Measurements from ENCODE around the gene AGBL3.

AGBL3 gene

DNA sequence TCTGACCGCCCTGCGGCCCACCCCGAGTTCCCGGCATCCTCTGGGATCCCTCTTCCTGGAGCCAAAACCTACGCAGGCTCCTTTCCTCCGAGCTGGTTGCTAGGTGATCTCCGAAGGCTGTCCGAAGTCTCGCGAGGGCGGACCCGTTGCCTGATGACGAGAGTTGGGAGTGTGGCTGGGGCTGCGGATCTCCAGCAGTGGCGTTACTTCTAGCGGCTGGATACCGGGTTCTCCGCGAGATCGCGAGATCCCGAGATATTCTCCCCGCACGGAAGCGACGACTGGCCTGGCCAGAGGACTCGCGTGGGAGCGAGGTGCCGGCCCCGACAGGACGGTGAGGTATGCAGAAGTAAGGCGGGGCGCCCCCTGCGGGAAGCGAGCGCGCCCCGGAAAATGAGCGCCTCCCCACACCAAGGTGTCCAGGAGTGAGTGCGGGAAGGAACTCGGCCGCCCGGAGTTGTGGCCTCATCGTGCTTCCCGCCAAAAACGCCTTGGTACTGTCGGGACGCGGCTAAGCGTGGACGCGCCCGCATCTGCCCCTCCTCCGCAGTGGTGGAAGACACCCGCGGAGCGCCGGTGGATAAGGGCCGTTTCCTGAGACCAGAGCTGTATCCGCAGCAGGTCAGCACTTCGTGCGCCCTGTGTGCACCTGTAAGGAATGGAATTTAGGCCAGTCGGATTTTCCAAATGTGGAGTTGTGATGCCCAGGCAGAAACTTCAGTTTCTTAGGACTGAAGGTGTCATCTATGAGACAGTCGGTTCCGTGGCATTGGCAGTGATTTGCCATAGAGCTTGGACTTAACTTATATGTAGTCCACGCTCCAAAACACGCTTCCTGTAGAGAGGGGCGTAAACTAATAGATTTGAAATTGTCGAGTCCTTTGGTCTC is at the start of gene AGBL3:
Gene AGBL3 (plus strand): TSS at position 146 of the 889 bp plus-strand sequence. CDS start 1,426 bp downstream, outside the sequence.
- peak; percentile 96 for DNase-seq (ENCODE audit: low read depth)

DNA sequence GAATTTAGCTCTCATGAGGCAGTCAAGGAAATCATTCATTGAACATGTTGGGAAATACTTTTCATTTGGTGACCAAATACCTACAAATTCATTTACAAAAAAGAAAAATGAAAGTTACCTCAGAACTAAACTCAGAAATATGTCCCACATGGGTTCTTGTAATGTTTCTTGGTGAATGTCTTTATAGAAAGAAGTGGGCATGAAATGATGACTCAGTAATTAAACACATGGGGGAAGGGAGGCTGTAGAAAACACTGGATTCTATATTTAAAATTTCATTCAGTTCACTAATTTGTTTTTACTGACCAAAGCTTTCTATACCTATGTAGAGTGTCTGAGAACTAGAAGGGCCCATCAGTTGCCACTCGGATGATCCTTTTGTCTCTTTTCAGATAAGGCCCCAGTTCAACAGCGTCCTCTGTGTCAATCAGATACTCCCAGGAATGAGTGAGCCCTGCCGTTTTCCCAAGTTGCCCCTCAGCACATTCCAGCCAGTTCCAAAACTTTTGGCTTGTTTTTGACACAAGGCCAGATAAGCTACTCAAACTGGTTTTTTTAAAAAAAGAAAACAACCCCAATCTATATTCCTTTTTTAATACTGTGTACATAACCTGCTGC is 49.3 kb upstream of the AGBL3 start:
- DNase-seq (ENCODE audit: low read depth): no peak

DNA sequence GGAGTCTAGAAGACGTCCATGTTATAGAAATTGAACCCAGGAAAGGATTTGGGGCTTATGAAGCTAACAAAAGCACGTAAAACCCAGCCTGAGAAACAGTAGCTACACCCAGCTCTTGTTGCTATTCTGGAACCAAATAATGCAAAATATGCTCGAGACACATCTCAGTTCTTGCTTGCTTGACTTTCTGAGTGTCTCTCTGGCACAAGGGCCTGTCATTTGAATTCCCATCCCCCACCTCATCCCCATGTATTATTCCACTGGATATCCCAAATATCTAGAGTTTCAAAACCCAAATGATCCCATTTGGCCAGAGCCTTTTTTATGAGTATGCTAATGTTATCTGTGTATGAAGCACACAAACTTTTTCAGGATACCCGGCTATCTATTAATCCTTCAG is 48.2 kb upstream of the AGBL3 start:
- DNase-seq (ENCODE audit: low read depth): no peak

DNA sequence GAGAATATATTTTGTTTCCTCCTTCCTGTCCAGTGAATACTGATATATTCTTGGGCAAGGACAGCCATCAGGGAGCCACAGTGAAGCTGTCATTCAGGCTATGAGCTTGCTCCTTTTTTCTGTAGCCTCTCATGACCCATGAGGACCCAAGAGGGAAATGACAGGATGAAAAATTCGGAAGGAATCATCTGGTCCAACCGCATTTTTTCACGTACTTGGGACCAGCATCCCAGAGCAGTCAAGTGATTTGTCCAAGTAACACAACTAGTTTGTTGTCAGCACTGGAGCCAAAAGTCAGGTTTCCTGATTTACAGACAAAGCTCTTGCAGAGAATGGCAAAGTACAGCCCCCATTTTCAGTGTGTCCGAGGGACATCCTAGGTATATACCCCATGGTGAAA is 47.2 kb upstream of the AGBL3 start:
- no peak for DNase-seq (ENCODE audit: low read depth)

- no peak for DNase-seq (ENCODE audit: low read depth)
These were observed 45.6 kb upstream of the AGBL3 start for GRCh38 chr7:134940729-134941128.

GRCh38 chr7:134941185-134941900 is 45.0 kb upstream of the AGBL3 start:
- peak; percentile 84 for DNase-seq (ENCODE audit: low read depth)

DNA sequence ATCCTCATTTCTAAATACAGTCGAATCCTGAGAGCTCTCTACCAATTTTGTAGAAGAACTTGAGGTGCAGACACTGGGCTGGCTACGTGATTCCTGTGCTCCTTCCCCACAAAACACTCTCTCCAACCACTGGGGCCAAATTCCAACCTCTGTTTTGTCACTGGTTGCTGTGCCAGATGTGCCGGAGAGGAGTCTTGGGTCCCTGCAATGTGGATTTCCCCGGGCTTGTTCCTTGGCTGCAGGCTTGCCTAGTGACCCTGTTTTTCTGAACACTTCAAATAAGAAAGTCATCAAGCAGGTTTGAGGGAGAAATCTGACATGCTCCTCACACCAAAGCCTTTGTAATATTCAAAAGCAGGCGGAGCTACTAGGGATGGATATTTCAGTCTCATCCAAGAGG is 44.4 kb upstream of the AGBL3 start:
- no peak for DNase-seq (ENCODE audit: low read depth)

DNA sequence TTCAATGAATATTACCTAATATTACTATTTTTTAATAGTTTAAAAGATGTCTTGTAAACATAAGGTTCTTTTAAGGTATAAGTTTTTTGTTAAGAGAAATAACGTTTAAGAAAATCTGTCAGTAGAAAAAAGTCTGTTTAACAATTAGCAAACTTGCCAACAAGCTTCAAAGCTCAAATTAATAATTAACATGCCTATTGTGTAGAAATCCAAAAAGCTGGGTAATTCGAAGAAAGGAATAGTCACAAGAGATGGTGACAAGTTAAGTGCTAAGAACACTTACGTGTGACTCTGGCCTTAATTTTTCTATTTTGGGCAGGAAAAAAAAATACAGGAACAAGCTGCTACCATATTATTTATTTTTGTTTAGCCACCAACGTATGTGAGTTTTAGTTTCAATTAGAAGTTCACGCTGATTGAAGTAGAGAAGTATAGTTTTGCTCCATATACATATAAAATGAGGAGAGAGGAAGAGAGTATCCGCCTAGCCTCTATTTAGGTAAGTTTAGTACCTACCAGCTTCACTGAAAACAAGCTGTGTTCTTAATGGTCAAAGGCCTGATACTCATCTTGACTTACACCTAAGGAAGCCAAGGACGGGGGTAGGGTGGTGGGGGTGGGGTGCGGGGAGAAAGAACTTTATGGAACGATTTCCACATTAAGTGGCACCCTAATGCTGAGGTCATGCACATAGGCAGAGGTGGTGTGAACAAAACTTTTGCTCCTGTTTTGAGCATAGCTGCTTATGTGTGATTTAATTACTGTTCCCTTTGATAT is 43.4 kb upstream of the AGBL3 start:
- DNase-seq (ENCODE audit: low read depth): no peak

GRCh38 chr7:134943785-134944400 is 42.4 kb upstream of the AGBL3 start:
- DNase-seq (ENCODE audit: low read depth): peak; percentile 45

- no peak for DNase-seq (ENCODE audit: low read depth)
These were observed 40.6 kb upstream of the AGBL3 start for GRCh38 chr7:134945691-134946090.

DNA sequence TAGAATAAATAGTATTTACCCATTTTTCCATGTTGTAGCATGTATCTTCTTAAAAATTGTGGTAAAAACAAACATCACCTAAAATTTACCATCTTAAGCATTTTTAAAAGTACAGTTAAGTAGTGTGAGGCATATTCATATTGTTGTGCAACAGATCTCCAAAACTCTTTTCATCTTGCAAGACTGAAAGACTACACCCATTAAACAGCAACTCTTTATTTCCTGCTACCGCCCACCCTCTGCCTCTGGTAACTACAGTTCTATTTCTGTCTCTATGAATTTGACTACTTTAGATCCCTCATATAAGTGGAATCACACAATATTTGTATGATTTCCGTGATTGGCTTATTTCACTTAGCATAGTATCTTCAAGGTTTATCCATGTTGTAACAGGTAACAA is 40.0 kb upstream of the AGBL3 start:
- DNase-seq (ENCODE audit: low read depth): no peak

- DNase-seq (ENCODE audit: low read depth): no peak
These were observed 39.0 kb upstream of the AGBL3 start for GRCh38 chr7:134947329-134947728.

- no peak for DNase-seq (ENCODE audit: low read depth)
These were observed 38.5 kb upstream of the AGBL3 start for GRCh38 chr7:134947831-134948230.

GRCh38 chr7:134948246-134948645 is 38.1 kb upstream of the AGBL3 start:
- no peak for DNase-seq (ENCODE audit: low read depth)

- DNase-seq (ENCODE audit: low read depth): no peak
These were observed 37.6 kb upstream of the AGBL3 start for GRCh38 chr7:134948736-134949135.

DNA sequence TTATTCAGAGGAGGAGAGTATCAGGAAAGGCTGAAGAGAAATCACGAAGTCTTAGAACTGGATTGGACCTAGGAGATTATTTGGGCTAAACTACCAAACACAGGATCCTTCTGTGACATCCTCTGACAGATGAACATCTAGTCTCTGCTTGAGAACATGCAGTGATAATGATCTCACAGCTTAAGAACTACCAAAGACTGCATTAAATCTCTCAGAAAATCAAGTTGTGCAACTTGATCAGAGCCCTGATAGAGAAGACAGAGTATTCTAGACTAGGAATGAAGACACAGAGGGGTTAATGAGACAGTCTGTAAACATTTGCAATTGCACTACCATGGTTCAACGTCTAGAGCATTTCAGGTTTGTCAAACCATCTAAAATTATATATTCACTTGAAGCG is 37.1 kb upstream of the AGBL3 start:
- DNase-seq (ENCODE audit: low read depth): no peak

GRCh38 chr7:134954197-134955082 is 31.9 kb upstream of the AGBL3 start:
- peak; percentile 58 for DNase-seq (ENCODE audit: low read depth)

DNA sequence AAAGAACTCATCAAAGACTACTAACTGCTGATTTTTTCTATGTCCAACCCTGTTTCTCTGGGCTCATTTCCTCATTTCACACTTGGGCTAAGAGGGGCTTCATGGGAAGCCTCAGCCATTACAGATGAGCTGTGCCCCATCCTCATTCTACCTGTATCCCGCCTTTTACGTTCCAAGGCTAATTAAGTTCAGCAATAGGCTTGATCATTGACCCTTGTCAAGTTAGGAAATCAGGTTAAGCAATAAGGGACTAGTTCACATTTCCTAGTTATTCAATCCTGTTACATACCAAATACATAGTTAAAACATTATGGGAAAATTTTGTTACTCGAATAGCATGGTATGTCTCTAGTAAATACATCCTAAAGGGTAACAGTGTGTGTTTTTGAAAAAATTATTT is 29.3 kb upstream of the AGBL3 start:
- DNase-seq (ENCODE audit: low read depth): no peak

DNA sequence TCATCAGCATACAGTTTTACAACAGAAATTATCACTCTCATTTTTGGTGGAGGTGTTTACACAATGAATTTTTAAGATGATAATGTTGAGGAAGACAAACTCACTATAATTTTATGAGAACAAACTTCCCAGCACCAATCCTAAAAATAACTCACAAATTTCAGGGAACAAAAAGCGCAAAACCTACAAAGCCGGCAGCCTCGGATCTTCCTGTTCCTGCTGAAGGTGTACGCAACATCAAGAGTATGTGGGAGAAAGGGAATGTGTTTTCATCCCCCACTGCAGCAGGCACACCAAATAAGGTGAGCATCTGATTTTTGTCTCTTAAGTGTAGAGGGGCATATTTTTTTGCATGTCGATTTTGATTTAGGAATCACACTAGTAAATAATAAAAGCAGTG is 26.5 kb upstream of the AGBL3 start:
- no peak for DNase-seq (ENCODE audit: low read depth)

DNA sequence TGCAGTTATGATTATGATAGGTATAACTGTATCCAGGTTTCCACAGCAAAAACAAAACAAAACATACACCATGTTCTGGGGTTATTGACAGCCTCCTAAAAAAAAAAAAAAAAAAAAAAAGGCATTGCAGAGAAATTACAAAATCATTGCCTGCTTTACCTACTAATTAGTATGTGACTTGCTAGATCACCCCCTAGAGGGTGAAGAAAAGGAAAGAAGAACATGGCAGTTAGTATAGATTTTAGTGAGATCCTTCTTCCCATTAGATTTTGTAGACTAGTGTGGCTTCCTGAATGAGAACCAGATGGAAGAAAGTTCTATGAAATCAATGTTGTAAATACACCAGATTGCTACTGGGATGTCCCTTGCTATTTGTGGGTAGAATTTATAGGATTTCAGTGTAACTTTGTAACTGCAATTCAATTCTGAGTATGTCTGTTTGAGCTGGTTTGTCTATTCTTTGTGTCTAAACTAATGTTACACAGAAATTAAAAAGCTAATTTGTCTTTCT is 24.0 kb upstream of the AGBL3 start:
- no peak for DNase-seq (ENCODE audit: low read depth)

All from ELR (cell line).